Measurements from ENCODE around the gene JADE1. TPM values are rescaled to one million over a fixed set of nuclear protein-coding genes. Genes with fewer than 3 reads are reported as not detected.

The JADE1 gene
- total and polyA plus RNA-seq, 2 of the 13 experiments (the other 11 are each of a cell fraction or from before 2014, with no cell fraction given), result 5.4 to 19.3 TPM

GRCh38 chr4:128809477-128810330, at the start of gene JADE1 (continued):
- TF ChIP-seq ZBTB14 (CRISPR knock-in tag; IDR thresholded peaks at IDR 0.05), result peak; percentile 81
- no peak for TF ChIP-seq ZNF605 (CRISPR knock-in tag; IDR thresholded peaks at IDR 0.05)
- no peak for TF ChIP-seq NFE2L2 (IDR thresholded peaks at IDR 0.05; ENCODE audit: low read length)
- TF ChIP-seq SIN3A (IDR thresholded peaks at IDR 0.05; ENCODE audit: borderline replicate concordance, low read depth, low read length), result peak; percentile 36; the same call in 1 of the 2 replicates
- TF ChIP-seq ARID5B (CRISPR knock-in tag; IDR thresholded peaks at IDR 0.05), result peak; percentile 45
- peak; percentile 61; the same call in 1 of the 2 replicates for TF ChIP-seq ARNT2 (CRISPR knock-in tag; IDR thresholded peaks at IDR 0.05; ENCODE audit: low read depth)
- TF ChIP-seq ZFP41 (CRISPR knock-in tag; IDR thresholded peaks at IDR 0.05; ENCODE audit: borderline replicate concordance), result no peak
- no peak for TF ChIP-seq ZBTB3 (CRISPR knock-in tag; IDR thresholded peaks at IDR 0.05; ENCODE audit: borderline replicate concordance, low read depth)
- peak; percentile 59 for TF ChIP-seq TFDP2 (CRISPR knock-in tag; IDR thresholded peaks at IDR 0.05)
- peak; percentile 54 for TF ChIP-seq MAX (IDR thresholded peaks at IDR 0.05)
- TF ChIP-seq ZSCAN12 (CRISPR knock-in tag; IDR thresholded peaks at IDR 0.05), result peak; percentile 75; the same call in 1 of the 2 replicates
- TF ChIP-seq ZBTB25 (CRISPR knock-in tag; IDR thresholded peaks at IDR 0.05), result peak; percentile 83
- peak; percentile 40; the same call in 1 of the 2 replicates for TF ChIP-seq ZNF710 (CRISPR knock-in tag; IDR thresholded peaks at IDR 0.05; ENCODE audit: borderline replicate concordance)
- peak; percentile 35; the same call in 1 of the 2 replicates for TF ChIP-seq ZNF709 (CRISPR knock-in tag; IDR thresholded peaks at IDR 0.05)
- TF ChIP-seq ZNF441 (CRISPR knock-in tag; IDR thresholded peaks at IDR 0.05; ENCODE audit: borderline replicate concordance), result peak; percentile 41; the same call in 1 of the 2 replicates
- TF ChIP-seq TEAD3 (CRISPR knock-in tag; optimal IDR thresholded peaks at IDR 0.05; ENCODE audit: borderline replicate concordance), result peak; percentile 52
